Stimulated activated CD4-positive, alpha-beta T cell treated with anti-CD3 and anti-CD28 coated beads, Interleukin-12 subunit alpha, Interleukin-12 subunit beta, amount 100 ng/mL, for 24 hours (primary cell): ENCODE results near the gene TP73.

Source experiments
- DNase-seq, 2 experiments: peaks; one replicate each; pipeline ENCODE4 v3.0.0-alpha.2; 2020; ENCODE audit warnings: low read depth in 2 of 2

TP73 gene

DNA sequence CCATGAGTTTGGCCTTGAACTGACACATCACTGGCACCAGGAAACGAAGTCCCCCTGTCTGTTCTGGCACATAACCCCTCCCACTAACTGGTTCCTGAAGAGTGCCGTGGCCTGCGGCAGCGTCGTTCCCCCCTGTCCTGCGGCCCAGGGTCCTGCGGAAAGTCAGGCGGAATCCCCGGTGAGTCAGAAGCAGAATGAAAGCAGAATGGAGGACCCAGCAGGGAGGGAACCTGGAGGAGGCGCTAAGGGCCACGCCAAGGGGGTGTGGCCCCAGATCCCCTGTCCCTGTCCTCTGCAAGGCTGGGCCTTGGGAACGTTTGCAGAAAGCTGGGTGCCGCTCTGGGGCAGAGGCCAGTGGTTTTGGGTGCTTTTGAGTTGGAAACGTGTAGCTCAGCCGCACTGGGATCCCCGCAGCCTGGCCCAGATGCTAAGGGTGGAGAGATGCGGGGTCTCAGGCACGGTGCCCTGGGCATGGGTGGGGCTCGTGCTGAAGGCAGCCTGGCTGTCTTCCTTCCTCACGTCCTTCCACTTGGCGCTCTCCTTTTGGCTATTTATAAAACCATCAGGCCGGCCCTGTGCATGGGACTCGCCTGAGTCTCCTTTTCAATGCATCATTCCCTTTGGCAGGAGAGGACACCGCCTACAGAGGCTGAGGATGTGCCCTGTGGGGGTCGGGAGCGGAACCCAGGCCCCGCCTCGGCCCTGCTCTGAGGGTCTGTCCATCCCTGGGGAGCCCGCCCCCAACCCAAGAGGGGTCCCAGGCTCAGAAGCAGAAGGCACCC, 36.2 kb downstream of the TP73 start:
- no peak for DNase-seq

DNA sequence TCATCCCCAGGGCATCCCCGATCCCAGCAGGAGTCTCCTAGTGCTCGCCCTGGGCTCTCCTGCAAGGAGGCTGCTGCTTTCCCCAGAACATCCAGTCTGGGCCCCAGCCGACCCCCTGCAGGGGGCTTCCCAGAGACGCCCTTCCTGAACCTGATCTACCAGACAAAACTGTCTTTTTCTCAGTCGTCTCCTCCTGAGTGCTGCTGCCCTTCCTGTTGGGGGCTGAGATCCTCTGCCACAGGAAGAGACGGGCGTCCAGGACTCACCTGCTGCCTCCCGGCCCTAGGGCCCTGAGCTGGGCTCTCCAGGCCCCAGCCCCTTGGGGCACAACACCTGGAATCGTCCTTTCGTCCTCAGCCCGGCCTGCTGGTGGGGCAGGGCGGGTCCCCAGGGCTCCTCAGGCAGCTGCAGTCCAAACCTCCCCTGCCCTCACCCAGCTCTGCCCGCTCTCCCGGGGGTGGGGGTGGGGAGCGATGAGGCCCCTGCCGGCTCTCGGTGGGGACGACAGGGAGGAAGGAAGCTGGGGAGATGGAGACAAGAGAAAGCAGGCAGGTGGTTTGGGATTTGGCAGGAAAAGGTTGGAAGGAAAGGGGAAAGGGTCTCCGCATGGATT, 36.9 kb downstream of the TP73 start:
- DNase-seq, result no peak

- DNase-seq, result no peak
These were observed 38.2 kb downstream of the TP73 start for GRCh38 chr1:3690282-3691065.

DNA sequence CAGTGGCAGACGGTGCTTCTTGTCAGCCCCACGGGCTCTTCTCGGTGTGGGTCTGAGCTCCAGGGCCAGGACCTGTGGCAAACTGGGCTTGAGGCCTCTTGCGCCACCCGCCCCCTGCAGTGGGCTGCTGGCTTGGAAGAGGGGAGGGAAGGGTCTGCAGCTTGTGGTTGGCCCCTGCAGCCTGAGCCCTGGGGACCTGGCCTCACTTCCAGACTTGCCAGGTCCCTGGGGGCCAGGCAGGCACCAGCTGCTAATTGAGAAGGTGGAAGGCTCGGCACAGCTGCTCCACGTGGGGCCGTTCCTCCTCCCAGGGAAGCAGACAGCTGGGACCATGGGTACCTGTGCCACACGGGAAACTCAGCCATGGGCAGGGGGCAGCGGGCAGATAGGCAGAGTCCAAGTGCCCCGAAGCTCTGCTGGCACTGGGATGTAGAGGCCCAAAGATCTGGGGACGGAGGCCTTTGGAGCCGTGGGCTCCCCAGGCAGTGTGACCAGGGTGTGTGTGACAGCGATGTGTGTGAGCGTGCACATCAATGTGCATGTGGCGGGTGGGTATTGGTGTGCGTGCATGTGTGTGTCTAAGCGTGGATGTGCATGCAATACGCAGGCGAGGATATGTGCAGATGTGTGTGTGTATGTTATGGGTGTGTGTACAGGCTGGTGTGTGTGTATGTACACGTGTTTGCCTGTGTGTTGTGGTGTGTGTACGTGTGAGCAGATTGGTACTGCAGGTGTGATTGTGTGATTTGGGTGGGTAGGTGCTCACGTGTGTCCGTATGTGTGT, 39.3 kb downstream of the TP73 start:
- no peak for DNase-seq

DNA sequence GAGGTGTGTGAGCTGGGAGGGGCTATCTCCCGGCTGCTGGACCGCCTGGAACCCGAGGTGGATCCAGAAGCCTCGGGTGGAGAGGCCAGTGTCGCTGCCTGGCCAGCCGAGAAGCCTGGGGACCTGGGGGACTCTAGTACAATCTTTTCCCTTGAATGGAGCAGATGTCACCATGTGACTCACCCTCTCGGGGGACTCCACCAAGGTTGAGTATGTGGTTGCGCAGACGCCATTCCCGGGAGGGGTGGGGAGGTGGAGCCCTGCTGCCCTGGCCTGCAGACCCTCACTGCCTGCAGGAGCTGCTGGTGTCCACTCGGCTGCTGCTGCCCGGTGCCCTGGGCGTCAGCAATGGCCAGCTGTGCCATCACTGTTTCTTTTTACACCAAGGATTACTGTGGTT, 40.3 kb downstream of the TP73 start:
- DNase-seq, result no peak

DNA sequence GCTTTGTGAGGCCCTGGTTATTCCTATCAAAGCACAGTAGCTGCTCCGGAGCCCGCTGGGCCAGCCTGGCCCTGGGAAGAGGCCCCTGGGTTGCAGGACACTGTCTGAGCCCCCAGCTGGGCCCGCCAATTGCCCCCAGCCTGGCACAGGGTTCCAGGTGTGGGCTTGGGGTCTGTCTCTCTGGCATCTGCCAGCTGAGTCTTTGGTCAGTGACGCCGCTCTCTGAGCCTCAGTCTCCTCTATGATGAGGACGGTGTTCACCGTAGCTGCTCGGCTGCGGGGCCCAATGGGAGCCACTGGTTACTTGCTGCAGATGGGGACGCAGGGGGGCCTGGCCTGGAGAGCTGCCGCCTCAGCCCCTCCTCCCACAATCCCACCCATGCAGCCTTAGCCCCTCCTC, 41.0 kb downstream of the TP73 start:
- DNase-seq, result no peak

DNA sequence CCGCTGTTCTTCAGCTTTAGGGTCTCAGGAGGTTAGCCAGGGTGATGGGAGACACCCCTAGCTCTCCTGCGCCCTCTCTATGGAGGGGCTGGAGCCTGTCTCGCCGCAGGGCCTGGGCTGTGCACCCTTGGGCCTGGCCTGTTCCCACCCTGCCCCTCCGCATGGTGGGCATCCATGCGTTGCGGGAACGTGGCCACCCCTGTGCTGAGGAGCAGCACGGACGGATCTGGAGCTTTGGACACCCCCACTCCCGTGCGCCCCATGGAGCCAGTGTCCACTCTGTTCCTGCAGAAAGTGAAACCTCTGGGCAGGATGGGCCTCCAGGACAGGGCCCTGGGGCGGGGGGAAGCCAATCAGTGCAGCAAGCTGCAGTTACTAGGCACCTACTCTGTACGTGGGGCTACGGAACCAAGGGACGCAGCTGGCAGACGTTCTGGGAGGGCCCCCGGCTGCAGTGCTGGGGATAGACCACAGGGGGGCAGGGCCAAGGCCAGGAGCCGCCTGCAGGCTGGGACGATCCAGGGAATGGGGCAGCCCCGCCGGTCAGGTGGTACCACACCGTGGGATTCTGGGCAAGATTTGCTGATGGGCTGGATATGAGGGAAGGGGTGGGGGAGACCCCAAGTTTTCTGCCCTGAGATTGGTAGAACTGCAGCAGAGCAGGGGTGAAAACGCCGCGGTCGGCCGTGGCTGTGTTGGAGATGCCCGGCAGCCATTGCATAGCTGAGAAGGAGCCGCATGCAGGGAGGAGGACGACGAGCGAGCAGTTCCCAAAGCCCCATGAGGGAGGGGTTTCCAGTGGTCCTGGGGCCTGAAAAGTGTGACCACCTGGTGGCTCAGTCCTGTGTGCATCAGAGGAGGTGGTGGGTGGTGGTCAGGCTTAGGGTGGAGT, 43.3 kb downstream of the TP73 start:
- DNase-seq, result peak; percentile 13 to 38

- DNase-seq, result no peak
These were observed 44.4 kb downstream of the TP73 start for GRCh38 chr1:3696689-3697088.

DNA sequence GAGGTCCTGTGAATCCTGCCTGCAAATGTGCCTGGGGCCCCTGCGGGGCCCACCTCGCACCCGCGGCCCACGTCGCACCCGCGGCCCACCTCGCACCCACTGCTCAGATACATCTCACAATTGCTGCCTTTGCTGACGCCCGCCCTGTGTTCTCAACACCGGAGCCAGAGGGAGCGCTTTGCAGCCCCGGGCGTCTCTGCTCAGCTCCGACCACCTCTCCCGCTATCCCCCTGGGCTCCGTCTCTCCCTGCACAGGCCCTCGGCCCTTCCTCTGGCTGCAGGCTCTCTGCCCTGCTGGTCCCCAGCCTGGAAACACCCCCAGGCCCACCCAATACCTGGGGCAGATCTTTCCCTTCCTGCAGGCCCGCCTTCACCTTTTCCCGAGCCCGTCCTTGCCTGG, 44.8 kb downstream of the TP73 start:
- no peak for DNase-seq

GRCh38 chr1:3697810-3698209, 45.5 kb downstream of the TP73 start:
- DNase-seq, result no peak

- DNase-seq, result no peak
These were observed 46.5 kb downstream of the TP73 start for GRCh38 chr1:3698660-3699408.

GRCh38 chr1:3699596-3699995, 47.3 kb downstream of the TP73 start:
- no peak for DNase-seq

DNA sequence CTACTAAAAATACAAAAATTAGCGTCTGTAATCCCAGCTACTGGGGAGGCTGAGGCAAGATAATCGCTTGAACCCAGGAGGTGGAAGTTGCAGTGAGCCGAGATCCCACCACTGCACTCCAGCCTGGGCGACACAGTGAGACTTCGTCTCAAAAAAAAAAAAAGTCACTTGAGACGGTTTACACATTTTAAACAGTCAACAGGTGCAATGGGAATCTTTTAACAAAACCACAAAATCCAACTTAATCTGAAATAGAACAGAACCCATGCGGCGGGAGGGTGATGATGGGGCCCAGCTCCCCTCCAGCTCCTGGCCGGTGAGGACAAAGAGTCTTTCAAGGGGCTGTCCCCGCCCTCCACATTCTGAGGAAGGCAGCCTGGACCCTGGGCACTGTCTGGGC, 48.3 kb downstream of the TP73 start:
- no peak for DNase-seq

DNA sequence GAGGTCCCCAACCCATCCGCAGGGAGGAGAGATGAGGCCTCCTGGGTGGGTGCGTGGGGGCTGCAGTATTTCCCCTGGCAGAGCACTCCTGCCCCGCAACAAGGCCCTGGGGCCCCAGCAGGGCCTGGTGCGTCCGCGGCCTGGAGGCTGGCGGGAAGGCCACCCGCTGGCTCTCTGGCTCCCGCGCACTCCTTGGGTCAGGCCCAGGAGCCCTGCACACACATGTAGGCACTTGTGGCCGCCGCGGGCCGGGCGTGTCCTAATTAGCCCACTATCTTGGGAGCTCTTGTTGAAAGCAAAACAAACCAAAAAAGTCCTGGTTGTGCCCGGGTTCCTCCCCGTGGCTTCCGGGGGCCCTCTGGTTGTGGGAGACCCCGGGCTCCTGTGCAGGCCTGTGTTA, 50.2 kb downstream of the TP73 start:
- DNase-seq, result no peak

GRCh38 chr1:3702990-3703728, 50.8 kb downstream of the TP73 start:
- no peak for DNase-seq

GRCh38 chr1:3703786-3704371, 51.6 kb downstream of the TP73 start:
- DNase-seq, result no peak

- DNase-seq, result no peak
These were observed 53.1 kb downstream of the TP73 start for GRCh38 chr1:3705341-3705950.

GRCh38 chr1:3706651-3707297, 54.5 kb downstream of the TP73 start:
- DNase-seq, result no peak
